Kidney (tissue), 14 donors: ENCODE measurements around the gene DLG2. TPM values are rescaled to one million over a fixed set of nuclear protein-coding genes. Genes with fewer than 3 reads are reported as not detected.

Source experiments
- DNase-seq, 5 donors: peaks; one replicate each; pipeline ENCODE4 v3.0.0-alpha.2; 2013 to 2020
- FAIRE-seq: peaks from 2 replicates; lab custom pipeline; 2012; peaks lifted over from hg19 to GRCh38; lab: Jason Lieb, UNC
- H3K27ac ChIP-seq, 2 donors: one replicate each; pipeline ENCODE4 v1.7.0; 2013; ENCODE audit warnings: low read depth in 2 of 2, low read length in 2 of 2, inconsistent platforms in 1 of 2
- H3K27me3 ChIP-seq: one replicate; pipeline ENCODE4 v1.7.1; 2013; ENCODE audit warnings: low read length, inconsistent platforms; ENCODE audit not compliant: control insufficient read depth, insufficient read depth
- H3K36me3 ChIP-seq, 3 donors: one replicate each; pipeline versions ENCODE4 v1.7.0 to v1.7.1; 2013; ENCODE audit warnings: low read length in 3 of 3, control low read depth in 1 of 3, inconsistent platforms in 1 of 3; ENCODE audit not compliant: insufficient read depth in 3 of 3, control insufficient read depth in 2 of 3
- H3K4me1 ChIP-seq, 3 donors: one replicate each; pipeline versions ENCODE4 v1.7.0 to v1.7.1; 2013; ENCODE audit warnings: low read length in 3 of 3, inconsistent platforms in 1 of 3, low read depth in 1 of 3; ENCODE audit not compliant: control insufficient read depth in 2 of 3, insufficient read depth in 2 of 3
- H3K4me3 ChIP-seq, 3 donors: one replicate each; pipeline versions ENCODE4 v1.7.0 to v1.8.1; 2013; ENCODE audit warnings: low read length in 3 of 3, control low read depth in 1 of 3, inconsistent platforms in 1 of 3
- H3K9ac ChIP-seq, 3 donors: one replicate each; pipeline versions ENCODE4 v1.7.0 to v1.7.1; 2013; ENCODE audit warnings: low read length in 3 of 3, control low read depth in 1 of 3, inconsistent platforms in 1 of 3
- H3K9me3 ChIP-seq, 3 donors: one replicate each; pipeline versions ENCODE4 v1.7.0 to v1.7.1; 2013; ENCODE audit warnings: low read length in 3 of 3, control low read depth in 1 of 3, inconsistent platforms in 1 of 3; ENCODE audit not compliant: control insufficient read depth in 2 of 3, insufficient read depth in 1 of 3
- CTCF ChIP-seq: IDR thresholded peaks from 3 replicates; pipeline ENCODE4 v1.5.1; 2012; ENCODE audit warnings: mild to moderate bottlenecking, moderate library complexity, borderline replicate concordance; ENCODE audit not compliant: insufficient read depth; ENCODE audit errors: extremely low read depth
- intact Hi-C: fragments of 100-400 bp; cut with DNase I; formaldehyde crosslinking; loops from one replicate; pipeline ENCODE4 v1.11.1; 2022
- polyA plus RNA-seq: library from polyadenylated mRNA; stranded (reverse); fragments of 350-450 nt; fragmentation: Illumina TruSeq; extraction: RNeasy Lipid Tissue Mini Kit (QIAGEN cat#74804); gene quantifications from one replicate; pipeline ENCODE4 v1.2.3, GENCODE V29; 2014; ENCODE audit warnings: low read depth, low replicate concordance; ENCODE audit not compliant: insufficient read depth
- total RNA-seq: library from RNA; stranded (reverse); fragmentation: NEBNext Ultra II Directional; extraction: Animal tissue kit (Norgen Biotek cat#: 25700); gene quantifications from one replicate; pipeline ENCODE4 v1.2.1, GENCODE V29; 2021
- donor health status: control.
- donor health status: control.
- donor health status: control.
- donor health status: control.
- donor health status: control.
- donor health status: DM: yes; HTN: yes; CAD: no.
- donor health status: Normal renal cell carcinoma (clear cell type).

Gene DLG2
- total and polyA plus RNA-seq, 2 donors from 2014 or later: 2.9 to 7.2 TPM

- FAIRE-seq (no peak), DNase-seq (no peak)
- Histone ChIP-seq H3K27me3 (no peaks in the 10 kb centered on the region), H3K27ac (no peak overlapping the region), H3K9me3 (no peaks in the 10 kb centered on the region), H3K9ac (no peak overlapping the region), H3K4me3 (no peak overlapping the region), H3K36me3 (no peaks in the 10 kb centered on the region), H3K4me1 (no peaks in the 10 kb centered on the region)
- TF ChIP-seq CTCF: no peak
- intact Hi-C loops: no loop called here
Observed at GRCh38 chr11:83502041-83502440, 2125.1 kb downstream of the DLG2 start.

- Histone ChIP-seq H3K4me3 (no peak overlapping the region), H3K36me3 (no peaks in the 10 kb centered on the region), H3K27me3 (no peaks in the 10 kb centered on the region), H3K9ac (no peak overlapping the region), H3K27ac (no peak overlapping the region), H3K9me3 (no peaks in the 10 kb centered on the region), H3K4me1 (no peaks in the 10 kb centered on the region)
- DNase-seq (peak in 3 of 5 donors; percentile 29 to 64 (median 62)), FAIRE-seq (no peak)
- intact Hi-C loops: no loop called here
- TF ChIP-seq CTCF: no peak
Observed at GRCh38 chr11:83493917-83494316, 2133.2 kb downstream of the DLG2 start.

- no peak overlapping the region for H3K4me3 ChIP-seq
- no peak for FAIRE-seq
- H3K4me1 ChIP-seq: no peaks in the 10 kb centered on the region
- no peak for TF ChIP-seq CTCF
- no peaks in the 10 kb centered on the region for H3K36me3 ChIP-seq
- no peak overlapping the region for H3K9ac ChIP-seq
- H3K27ac ChIP-seq: no peak overlapping the region
- DNase-seq: no peak
- no peaks in the 10 kb centered on the region for H3K9me3 ChIP-seq
- intact Hi-C loops: no loop called here
- H3K27me3 ChIP-seq: no peaks in the 10 kb centered on the region
Observed at GRCh38 chr11:83493034-83493433, 2134.1 kb downstream of the DLG2 start.

GRCh38 chr11:83483808-83484207, 2143.3 kb downstream of the DLG2 start:
- FAIRE-seq: no peak
- TF ChIP-seq CTCF: no peak
- no peak overlapping the region for H3K27ac ChIP-seq

More at GRCh38 chr11:83483808-83484207, 2143.3 kb downstream of the DLG2 start:
- no peak for DNase-seq
- Histone ChIP-seq H3K9ac (no peak overlapping the region), H3K36me3 (no peaks in the 10 kb centered on the region), H3K4me1 (no peaks in the 10 kb centered on the region), H3K4me3 (no peak overlapping the region), H3K27me3 (no peaks in the 10 kb centered on the region), H3K9me3 (no peaks in the 10 kb centered on the region)
- intact Hi-C loops: no loop called here
